ENCODE measurements around the gene IGFL2. TPM values are rescaled to one million over a fixed set of nuclear protein-coding genes. Genes with fewer than 3 reads are reported as not detected.

The IGFL2 gene
- total RNA-seq, 1 experiment from 2014 or later: not detected

DNA sequence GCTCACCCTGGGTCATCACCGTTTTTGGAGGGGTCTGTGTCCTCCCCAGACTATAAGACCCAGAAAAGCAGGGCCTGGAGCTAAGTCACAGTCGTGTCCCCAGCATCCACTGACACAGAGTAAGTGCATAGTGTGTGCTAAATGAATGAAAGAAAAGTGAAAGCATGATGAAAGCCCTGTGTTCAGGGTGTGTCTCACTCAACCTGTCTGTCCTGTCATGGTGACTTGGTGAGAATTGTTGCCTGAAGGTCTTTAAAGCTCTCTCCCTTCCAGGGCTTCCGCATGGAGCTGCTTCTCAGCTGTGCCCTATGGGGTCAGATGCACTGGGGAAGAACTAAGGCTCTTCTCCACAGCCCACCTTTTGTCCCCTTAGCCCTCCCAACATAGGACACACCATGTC, 61.0 kb downstream of the IGFL2 start:
- DNase-seq (ENCODE audit: low read depth): no peak

DNA sequence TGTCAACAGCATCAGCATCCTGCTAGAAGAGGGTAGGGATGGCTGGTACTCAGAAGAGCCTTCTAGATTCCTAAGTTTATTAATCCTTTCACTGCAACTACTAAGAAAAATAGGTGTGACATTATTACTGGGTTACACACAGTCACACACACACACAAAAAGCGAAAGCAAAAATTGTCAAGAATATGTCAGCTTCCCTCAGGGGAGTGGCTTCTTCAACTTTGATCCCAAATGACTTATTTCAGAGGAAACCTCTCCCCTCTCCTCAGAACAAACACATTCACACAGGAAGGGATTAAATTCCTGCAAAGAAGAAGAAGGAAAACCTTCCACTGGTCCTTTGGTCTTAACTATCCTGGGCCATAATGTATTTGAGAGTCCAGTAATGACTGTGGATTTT, 61.4 kb downstream of the IGFL2 start:
- DNase-seq (ENCODE audit: low read depth): no peak

DNA sequence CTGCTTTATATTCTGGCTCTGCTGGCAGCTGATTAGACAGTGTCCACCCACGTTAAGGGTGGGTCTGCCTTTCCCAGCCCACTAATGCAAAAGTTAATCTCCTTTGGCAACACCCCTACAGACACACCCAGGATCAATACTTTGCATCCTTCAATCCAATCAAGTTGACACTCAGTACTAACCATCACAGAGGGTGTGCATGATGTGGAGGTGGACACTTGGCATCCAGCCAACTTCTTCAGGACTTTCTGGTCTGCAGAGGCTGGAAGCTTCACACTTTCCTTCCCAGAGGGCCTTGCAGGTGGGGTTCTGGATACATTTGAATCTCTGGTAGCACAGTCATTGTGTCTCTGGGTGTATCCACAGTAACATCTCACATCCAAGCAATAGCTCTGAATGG, 62.6 kb downstream of the IGFL2 start:
- no peak for DNase-seq (ENCODE audit: low read depth)

Other genes starting within 250 kb of the IGFL2 start
- gene MYPOP, start 245.6 kb upstream of the IGFL2 start, total RNA-seq (2014; rRNA removed; shearing (Covaris generic)): 1.0 and 4.7 TPM in 2 replicates
- not detected in 2 replicates for gene NANOS2, start 233.5 kb upstream of the IGFL2 start, total RNA-seq (2014; rRNA removed; shearing (Covaris generic))
- gene NOVA2, start 174.4 kb upstream of the IGFL2 start, total RNA-seq (2014; rRNA removed; shearing (Covaris generic)): 0.10 TPM in 2 replicates
- 4.0 and 7.8 TPM in 2 replicates for gene CCDC61, start 152.8 kb upstream of the IGFL2 start, total RNA-seq (2014; rRNA removed; shearing (Covaris generic))
- not detected in 2 replicates for gene PGLYRP1, start 125.2 kb upstream of the IGFL2 start, total RNA-seq (2014; rRNA removed; shearing (Covaris generic))
- gene IGFL4, start 107.2 kb upstream of the IGFL2 start, total RNA-seq (2014; rRNA removed; shearing (Covaris generic)): not detected in 2 replicates
- gene IGFL3, start 23.6 kb upstream of the IGFL2 start, total RNA-seq (2014; rRNA removed; shearing (Covaris generic)): not detected in 2 replicates
- not detected in 2 replicates for gene IGFL1, start 81.5 kb downstream of the IGFL2 start, total RNA-seq (2014; rRNA removed; shearing (Covaris generic))
- gene HIF3A, start 148.8 kb downstream of the IGFL2 start, total RNA-seq (2014; rRNA removed; shearing (Covaris generic)): not detected in 2 replicates
- 33.6 and 58.5 TPM in 2 replicates for gene PPP5C, start 198.8 kb downstream of the IGFL2 start, total RNA-seq (2014; rRNA removed; shearing (Covaris generic))

Measured in M059J (cell line).